Upper lobe of right lung (tissue), 1 donor: ENCODE data around the gene TEX47. TPM values are rescaled to one million over a fixed set of nuclear protein-coding genes. Genes with fewer than 3 reads are reported as not detected.
A peak's percentile ranks its signal among the peaks of the same experiment; 100 is the strongest.

Source experiments
- ATAC-seq: fragments of 200-7000 bp; cut with Tn5 transposase; one replicate; pipeline ENCODE4 v1.9.1; 2020; ENCODE audit warnings: mild to moderate bottlenecking, moderate library complexity
- DNase-seq: peaks from one replicate; pipeline ENCODE4 v3.0.0-alpha.2; 2020
- H3K27ac ChIP-seq: fragments of 200-600 bp; one replicate; pipeline ENCODE4 v1.8.0; 2022
- H3K27me3 ChIP-seq: fragments of 200-600 bp; one replicate; pipeline ENCODE4 v1.8.0; 2022; ENCODE audit warnings: mild to moderate bottlenecking
- H3K36me3 ChIP-seq: fragments of 200-600 bp; one replicate; pipeline ENCODE4 v1.8.0; 2022
- H3K4me1 ChIP-seq: fragments of 200-600 bp; one replicate; pipeline ENCODE4 v1.8.0; 2022
- H3K4me3 ChIP-seq: fragments of 200-600 bp; one replicate; pipeline ENCODE4 v1.8.0; 2022; ENCODE audit warnings: mild to moderate bottlenecking
- H3K9me3 ChIP-seq: fragments of 200-600 bp; one replicate; pipeline ENCODE4 v1.8.0; 2022
- CTCF ChIP-seq: fragments of 200-600 bp; IDR thresholded peaks from one replicate; pipeline ENCODE4 v1.8.0; 2022; ENCODE audit warnings: antibody characterized with exemption
- intact Hi-C: fragments of 100-400 bp; cut with DNase I; formaldehyde crosslinking; loops from one replicate; pipeline ENCODE4 v1.11.0; 2022
- total RNA-seq: library from RNA; stranded (reverse); fragmentation: NEBNext Ultra II Directional; extraction: Animal tissue kit (Norgen Biotek cat#: 25700); gene quantifications from one replicate; pipeline ENCODE4 v1.2.1, GENCODE V29; 2021
- donor health status: DM: no; HTN: yes; CAD: no; lungs with severe emphysema.

The TEX47 gene
- total RNA-seq, 1 donor from 2014 or later: not detected

- Histone ChIP-seq H3K36me3 (no peaks in the 10 kb centered on the region), H3K27ac (no peak overlapping the region), H3K27me3 (no peaks in the 10 kb centered on the region), H3K4me3 (no peak overlapping the region), H3K9me3 (no peaks in the 10 kb centered on the region), H3K4me1 (no peaks in the 10 kb centered on the region)
- intact Hi-C loops: no loop called here
- TF ChIP-seq CTCF: no peak
- no peak for ATAC-seq
- no peak for DNase-seq
These were observed 10.9 kb upstream of the TEX47 start for GRCh38 chr7:88806280-88807037.

- H3K4me1 ChIP-seq: no peaks in the 10 kb centered on the region
- no peak overlapping the region for H3K4me3 ChIP-seq
- intact Hi-C loops: no loop called here
- DNase-seq: no peak
- no peak overlapping the region for H3K27ac ChIP-seq
- no peaks in the 10 kb centered on the region for H3K27me3 ChIP-seq
- no peaks in the 10 kb centered on the region for H3K36me3 ChIP-seq
- TF ChIP-seq CTCF: no peak
- H3K9me3 ChIP-seq: no peaks in the 10 kb centered on the region
- ATAC-seq: no peak
These were observed 5.5 kb upstream of the TEX47 start for GRCh38 chr7:88801046-88801445.

GRCh38 chr7:88792361-88792760, 3.2 kb downstream of the TEX47 start:
- DNase-seq: no peak
- ATAC-seq: no peak
- no peak overlapping the region for H3K27ac ChIP-seq
- intact Hi-C loops: no loop called here
- H3K9me3 ChIP-seq: no peaks in the 10 kb centered on the region
- no peak for TF ChIP-seq CTCF
- H3K4me1 ChIP-seq: no peaks in the 10 kb centered on the region
- no peaks in the 10 kb centered on the region for H3K27me3 ChIP-seq
- H3K36me3 ChIP-seq: no peaks in the 10 kb centered on the region
- no peak overlapping the region for H3K4me3 ChIP-seq

- H3K27me3 ChIP-seq: no peaks in the 10 kb centered on the region
- ATAC-seq: no peak
- no peak for DNase-seq
- H3K9me3 ChIP-seq: no peaks in the 10 kb centered on the region
- no peaks in the 10 kb centered on the region for H3K4me1 ChIP-seq
- no peaks in the 10 kb centered on the region for H3K36me3 ChIP-seq
- no peak for TF ChIP-seq CTCF
- no peak overlapping the region for H3K4me3 ChIP-seq
- intact Hi-C loops: no loop called here
- no peak overlapping the region for H3K27ac ChIP-seq
These were observed 3.6 kb downstream of the TEX47 start for GRCh38 chr7:88791891-88792290.

GRCh38 chr7:88789480-88790064, 6.0 kb downstream of the TEX47 start:
- DNase-seq (no peak), ATAC-seq (no peak)
- H3K27me3 ChIP-seq: no peaks in the 10 kb centered on the region
- H3K4me3 ChIP-seq: no peak overlapping the region
- TF ChIP-seq CTCF: peak; percentile 57
- H3K36me3 ChIP-seq: no peaks in the 10 kb centered on the region
- intact Hi-C loops: no loop called here
- H3K9me3 ChIP-seq: no peaks in the 10 kb centered on the region
- no peaks in the 10 kb centered on the region for H3K4me1 ChIP-seq
- no peak overlapping the region for H3K27ac ChIP-seq
